Gastroesophageal sphincter (tissue), 4 donors: ENCODE data around the gene MEN1. TPM values are rescaled to one million over a fixed set of nuclear protein-coding genes. Genes with fewer than 3 reads are reported as not detected.
A peak's percentile ranks its signal among the peaks of the same experiment; 100 is the strongest.

Source experiments
- ATAC-seq: fragments of 150-250 bp; one replicate; pipeline ENCODE4 v1.9.1; 2016; ENCODE audit warnings: mild to moderate bottlenecking, moderate library complexity
- H3K27ac ChIP-seq, 4 donors: fragments of 200-600 bp; sonication (generic) in 3 of 4; 1 replicate in 3 of 4; 2 replicates in 1 of 4; pipeline ENCODE4 v1.5.1; 2016 to 2019
- H3K27me3 ChIP-seq: fragments of 200-600 bp; sonication (generic); one replicate; pipeline ENCODE4 v1.5.1; 2019
- H3K36me3 ChIP-seq, 2 donors: fragments of 200-600 bp; sonication (generic); one replicate each; pipeline ENCODE4 v1.5.1; 2019; ENCODE audit warnings: control low read depth in 1 of 2
- H3K4me1 ChIP-seq, 3 donors: fragments of 200-600 bp; sonication (generic); 1 replicate in 2 of 3; 2 replicates in 1 of 3; pipeline ENCODE4 v1.5.1; 2016 to 2019; ENCODE audit warnings: control low read depth in 2 of 3
- H3K4me3 ChIP-seq, 2 donors: fragments of 200-600 bp; sonication (generic); one replicate each; pipeline ENCODE4 v1.5.1; 2019; ENCODE audit warnings: mild to moderate bottlenecking in 1 of 2, moderate library complexity in 1 of 2
- H3K9me3 ChIP-seq, 3 donors: fragments of 200-600 bp; sonication (generic); one replicate each; pipeline ENCODE4 v1.5.1; 2017 to 2019; ENCODE audit warnings: control low read depth in 2 of 3
- CTCF ChIP-seq, 4 experiments: fragments of 200-600 bp in 2 of 4; fragments of 450-650 bp in 2 of 4; sonication (generic) in 1 of 4; IDR thresholded peaks; one replicate each; pipeline ENCODE4 v1.5.1; 2017 to 2019; ENCODE audit warnings: antibody characterized with exemption in 4 of 4, mild to moderate bottlenecking in 2 of 4, moderate library complexity in 2 of 4
- EP300 ChIP-seq: sonication (generic); formaldehyde crosslinking; IDR thresholded peaks from one replicate; pipeline ENCODE4 v1.6.1; 2017; ENCODE audit warnings: antibody characterized with exemption, mild to moderate bottlenecking
- POLR2A ChIP-seq, 2 donors: fragments of 450-650 bp; IDR thresholded peaks; one replicate each; pipeline ENCODE4 v1.6.1; 2017; ENCODE audit warnings: antibody characterized with exemption in 2 of 2, mild to moderate bottlenecking in 2 of 2, moderate library complexity in 1 of 2
- POLR2AphosphoS5 ChIP-seq: sonication (generic); formaldehyde crosslinking; IDR thresholded peaks from one replicate; pipeline ENCODE4 v1.6.1; 2017; ENCODE audit warnings: antibody characterized with exemption
- WGBS, 2 donors: methylation state at CpG; one replicate each; pipeline ENCODE4 v1.1.5; 2018; ENCODE audit warnings: low coverage in 1 of 2; 5-methylcytosine and 5-hydroxymethylcytosine counted together
- total RNA-seq, 4 donors: library from RNA; depleted of rRNA; stranded (reverse); fragments of >200 nt; gene quantifications; one replicate each; pipeline ENCODE4 v1.1.0, GENCODE V29; 2016

The MEN1 gene
- 10 to 100 TPM in 2 of 4 donors, 1 to 10 TPM in 2; 7.1 to 20.9 (median 11.6) TPM for total RNA-seq

GRCh38 chr11:64810271-64810890, at the start of gene MEN1:
TSS of gene MEN1 (minus strand) at chr11:64810551. CDS start at chr11:64810109, 442 bp downstream.
- peak within 1 kb of the TSS; percentile 67 to 68 for H3K4me3 ChIP-seq

GRCh38 chr11:64859542-64860414, 49.4 kb upstream of the MEN1 start:
- H3K27me3 ChIP-seq = no peaks in the 10 kb centered on the region
- H3K4me1 ChIP-seq = peaks cover 15 to 100% (median 67%) of the 10 kb centered on the region in 3 donors
- 70 to 93% methylated on average over 1 to 3 of the region's 33 CpGs for WGBS, 2 donors
- peaks cover 0 to 30% of the 10 kb centered on the region in 2 donors for H3K36me3 ChIP-seq
- H3K9me3 ChIP-seq = no peaks in the 10 kb centered on the region
- no peak overlapping the region for H3K4me3 ChIP-seq
- peak overlapping the region in 3 of 4 donors; percentile 78 to 97 (median 97) for H3K27ac ChIP-seq
- no peak for ATAC-seq
- no peak for TF ChIP-seq POLR2AphosphoS5
- TF ChIP-seq CTCF (IDR thresholded peaks at IDR 0.05) = no peak
- TF ChIP-seq EP300 = no peak
- TF ChIP-seq POLR2A (IDR thresholded peaks at IDR 0.05) = no peak

More at GRCh38 chr11:64810271-64810890, at the start of gene MEN1:
- ATAC-seq = peak; percentile 99
- Histone ChIP-seq H3K36me3 (peaks cover 0 to 29% of the 10 kb centered on the region in 2 donors), H3K27me3 (no peaks in the 10 kb centered on the region), H3K27ac (peak within 1 kb of the TSS; percentile 6 to 85 (median 80)), H3K4me1 (peaks cover 0 to 30% (median 10%) of the 10 kb centered on the region in 3 donors), H3K9me3 (no peaks in the 10 kb centered on the region)
- WGBS, 2 donors = 1 to 2% methylated on average over 10 to 11 of the region's 46 CpGs
- TF ChIP-seq POLR2A (IDR thresholded peaks at IDR 0.05) (peak; percentile 55), POLR2AphosphoS5 (peak; percentile 80), CTCF (IDR thresholded peaks at IDR 0.05) (no peak)

GRCh38 chr11:64858467-64859263, 48.3 kb upstream of the MEN1 start:
- no peak for ATAC-seq
- Histone ChIP-seq H3K4me3 (no peak overlapping the region), H3K27ac (peak overlapping the region in 3 of 4 donors; percentile 78 to 97 (median 97)), H3K27me3 (no peaks in the 10 kb centered on the region), H3K4me1 (peaks cover 15 to 100% (median 67%) of the 10 kb centered on the region in 3 donors), H3K9me3 (no peaks in the 10 kb centered on the region), H3K36me3 (peaks cover 0 to 41% of the 10 kb centered on the region in 2 donors)
- TF ChIP-seq CTCF (IDR thresholded peaks at IDR 0.05) = no peak
- TF ChIP-seq POLR2A (IDR thresholded peaks at IDR 0.05) = no peak
- TF ChIP-seq POLR2AphosphoS5 = no peak
- TF ChIP-seq EP300 = no peak
- WGBS, 2 donors = no CpG with 5 or more reads among the region's 19 CpGs

- H3K27ac ChIP-seq = peak overlapping the region; percentile 78 to 97 (median 91)
These were observed 47.1 kb upstream of the MEN1 start for GRCh38 chr11:64857485-64857884.

More at GRCh38 chr11:64857485-64857884, 47.1 kb upstream of the MEN1 start:
- H3K9me3 ChIP-seq = no peaks in the 10 kb centered on the region
- TF ChIP-seq POLR2A (IDR thresholded peaks at IDR 0.05) (no peak), EP300 (no peak), CTCF (IDR thresholded peaks at IDR 0.05) (no peak), POLR2AphosphoS5 (no peak)
- peaks cover 0 to 52% of the 10 kb centered on the region in 2 donors for H3K36me3 ChIP-seq
- H3K4me1 ChIP-seq = peaks cover 15 to 100% (median 58%) of the 10 kb centered on the region in 3 donors
- WGBS, 2 donors = 87% methylated on average over 4 of the region's 6 CpGs; no CpG with 5 or more reads in 1 of the 2 donors
- H3K4me3 ChIP-seq = no peak overlapping the region
- no peaks in the 10 kb centered on the region for H3K27me3 ChIP-seq
- ATAC-seq = no peak
